NCI-H1092 (cell line): ENCODE results near the gene TBXAS1.
"Not testable (repeated sequence)": the region's sequence is repeated elsewhere in the genome, so short reads cannot be mapped to it uniquely, and the experiment has no call there.

ENCODE experiments used
- DNase-seq: peaks from one replicate; lab custom pipeline; 2025; lab: John Stamatoyannopoulos, UW

The TBXAS1 gene

GRCh38 chr7:139915268-139915863, 86.3 kb downstream of the TBXAS1 start:
- no peak for DNase-seq

- DNase-seq = no peak
Measured at GRCh38 chr7:139915864-139916716, 87.0 kb downstream of the TBXAS1 start.

- no peak for DNase-seq
Measured at GRCh38 chr7:139916717-139917395, 87.8 kb downstream of the TBXAS1 start.

GRCh38 chr7:139917851-139918250, 88.8 kb downstream of the TBXAS1 start:
- no peak for DNase-seq

GRCh38 chr7:139918480-139918879, 89.4 kb downstream of the TBXAS1 start:
- no peak for DNase-seq

- DNase-seq = no peak
Measured at GRCh38 chr7:139923090-139923489, 94.0 kb downstream of the TBXAS1 start.

GRCh38 chr7:139924461-139924860, 95.4 kb downstream of the TBXAS1 start:
- DNase-seq = no peak

GRCh38 chr7:139929221-139929620, 100.2 kb downstream of the TBXAS1 start:
- not testable (repeated sequence) for DNase-seq

- no peak for DNase-seq
Measured at GRCh38 chr7:139930286-139930965, 101.4 kb downstream of the TBXAS1 start.

- no peak for DNase-seq
Measured at GRCh38 chr7:139931190-139931934, 102.3 kb downstream of the TBXAS1 start.

GRCh38 chr7:139932531-139932930, 103.5 kb downstream of the TBXAS1 start:
- no peak for DNase-seq

GRCh38 chr7:139936760-139937310, 107.8 kb downstream of the TBXAS1 start:
- DNase-seq = no peak

- DNase-seq = no peak
Measured at GRCh38 chr7:139937715-139938114, 108.7 kb downstream of the TBXAS1 start.

- DNase-seq = no peak
Measured at GRCh38 chr7:139940866-139941265, 111.8 kb downstream of the TBXAS1 start.

GRCh38 chr7:139941421-139941820, 112.4 kb downstream of the TBXAS1 start:
- DNase-seq = no peak

GRCh38 chr7:139941866-139942265, 112.8 kb downstream of the TBXAS1 start:
- no peak for DNase-seq

- no peak for DNase-seq
Measured at GRCh38 chr7:139942636-139943035, 113.6 kb downstream of the TBXAS1 start.

GRCh38 chr7:139943401-139943800, 114.3 kb downstream of the TBXAS1 start:
- peak; percentile 23 for DNase-seq

- DNase-seq = no peak
Measured at GRCh38 chr7:139944248-139944647, 115.2 kb downstream of the TBXAS1 start.

GRCh38 chr7:139946533-139946932, 117.5 kb downstream of the TBXAS1 start:
- DNase-seq = no peak

- no peak for DNase-seq
Measured at GRCh38 chr7:139947021-139947420, 118.0 kb downstream of the TBXAS1 start.
